GM12878 (cell line): ENCODE results near the gene TTC17. TPM values are rescaled to one million over a fixed set of nuclear protein-coding genes. Genes with fewer than 3 reads are reported as not detected.

Source experiments
- ATAC-seq: fragments of 200-7000 bp; cut with Tn5 transposase; 3 replicates; pipeline ENCODE4 v1.9.1; 2020; ENCODE audit warnings: mild to moderate bottlenecking, moderate library complexity
- BruUV-seq: library from RNA; stranded (reverse); fragments of 400-500 nt; replicated peaks from 2 replicates; lab custom pipeline; 2021; lab: Mats Ljungman, UMichigan
- CTCF ChIA-PET: fragments of 300-600 bp; sonication (Branson Sonifier 250); formaldehyde crosslinking; extraction: SDS; loops from one replicate; lab custom pipeline; 2021; ENCODE audit warnings: inconsistent platforms; lab: Yijun Ruan, JAX
- POLR2A ChIA-PET: fragments of 350-600 bp; formaldehyde crosslinking; extraction: SDS; loops from one replicate; lab custom pipeline; 2021; ENCODE audit warnings: inconsistent platforms; lab: Charles Lee
- RAD21 ChIA-PET: fragments of 300-600 bp; sonication (Branson Sonifier 250); formaldehyde crosslinking; loops from one replicate; lab custom pipeline; 2023; ENCODE audit warnings: antibody characterized with exemption; ENCODE audit not compliant: unreplicated experiment; lab: Charles Lee
- SMC1A ChIA-PET: fragments of 300-600 bp; sonication (Branson Sonifier 250); formaldehyde crosslinking; loops from one replicate; lab custom pipeline; 2023; ENCODE audit not compliant: unreplicated experiment, uncharacterized antibody; lab: Charles Lee
- DNase-seq: peaks from one replicate; pipeline ENCODE4 v3.0.0-alpha.2; 2011; ENCODE audit warnings: low read depth, low spot score
- FAIRE-seq: peaks from 3 replicates; lab custom pipeline; 2011; peaks lifted over from hg19 to GRCh38; lab: Jason Lieb, UNC
- H2AFZ ChIP-seq: 2 replicates; pipeline ENCODE4 v1.6.0; 2011; ENCODE audit warnings: low read depth, low read length, control low read depth; ENCODE audit not compliant: control insufficient read depth
- H3K27ac ChIP-seq: 2 replicates; pipeline ENCODE4 v1.5.1; 2011; ENCODE audit warnings: control low read depth; ENCODE audit not compliant: control insufficient read depth, insufficient read depth
- H3K27me3 ChIP-seq, 2 experiments: replicated peaks in 1 of 2; 2 replicates each; pipeline versions ENCODE4 v1.6.0 to v1.6.1; 2011; ENCODE audit warnings: low read length in 1 of 2; ENCODE audit not compliant: control insufficient read depth in 2 of 2, insufficient read depth in 2 of 2
- H3K36me3 ChIP-seq, 2 experiments: 2 replicates each; pipeline ENCODE4 v1.5.1; 2011; ENCODE audit warnings: low read length in 1 of 2; ENCODE audit not compliant: control insufficient read depth in 2 of 2, insufficient read depth in 2 of 2
- H3K4me1 ChIP-seq: 2 replicates; pipeline ENCODE4 v1.6.1; 2011; ENCODE audit warnings: mild to moderate bottlenecking, low read length, moderate library complexity, mixed read lengths; ENCODE audit not compliant: control insufficient read depth, insufficient read depth
- H3K4me2 ChIP-seq: 2 replicates; pipeline ENCODE4 v1.6.0; 2011; ENCODE audit warnings: control low read depth; ENCODE audit not compliant: control insufficient read depth, insufficient read depth
- H3K4me3 ChIP-seq: fragments of 200-600 bp; sonication (generic); 2 replicates; pipeline ENCODE4 v1.5.1; 2016
- H3K79me2 ChIP-seq: 2 replicates; pipeline ENCODE4 v1.6.0; 2011; ENCODE audit warnings: low read length; ENCODE audit not compliant: control insufficient read depth, insufficient read depth
- H3K9ac ChIP-seq: 2 replicates; pipeline ENCODE4 v1.8.0; 2011; ENCODE audit warnings: low read length, control low read depth, mixed read lengths; ENCODE audit not compliant: control insufficient read depth, insufficient read depth
- H3K9me3 ChIP-seq: replicated peaks from 3 replicates; pipeline ENCODE4 v1.5.1; 2011; ENCODE audit warnings: mild to moderate bottlenecking, low read length; ENCODE audit not compliant: control insufficient read depth, insufficient read depth
- H4K20me1 ChIP-seq: 2 replicates; pipeline ENCODE4 v1.6.0; 2011; ENCODE audit not compliant: control insufficient read depth, insufficient read depth
- FOXM1 ChIP-seq: IDR thresholded peaks from 2 replicates; pipeline ENCODE4 v1.6.1; 2012; ENCODE audit warnings: low read depth, mild to moderate bottlenecking, inconsistent platforms, low read length, moderate library complexity
- KLF5 ChIP-seq: fragments of 450-650 bp; IDR thresholded peaks from 2 replicates; pipeline ENCODE4 v1.6.1; 2014; ENCODE audit warnings: mild to moderate bottlenecking; ENCODE audit not compliant: partially characterized antibody
- LARP7 ChIP-seq: fragments of 450-650 bp; IDR thresholded peaks from 2 replicates; pipeline ENCODE4 v1.6.1; 2017; ENCODE audit warnings: mild to moderate bottlenecking
- POU2F2 ChIP-seq: IDR thresholded peaks from 3 replicates; pipeline ENCODE4 v1.6.1; 2011; ENCODE audit warnings: low read depth, mild to moderate bottlenecking, low read length, borderline replicate concordance
- RAD21 ChIP-seq: IDR thresholded peaks from 2 replicates; pipeline ENCODE4 v1.6.1; 2011; ENCODE audit warnings: mild to moderate bottlenecking, low read depth, low read length, moderate library complexity; ENCODE audit not compliant: insufficient read depth
- SP1 ChIP-seq: IDR thresholded peaks from one replicate; pipeline ENCODE4 v1.6.1; 2011; ENCODE audit warnings: low read depth, low read length
- TCF7 ChIP-seq: IDR thresholded peaks from 2 replicates; pipeline ENCODE4 v1.6.1; 2014; ENCODE audit warnings: antibody characterized with exemption, borderline replicate concordance
- USF1 ChIP-seq: IDR thresholded peaks from 2 replicates; pipeline ENCODE4 v1.6.1; 2011; ENCODE audit warnings: borderline replicate concordance, low read depth, mild to moderate bottlenecking, moderate library complexity, mixed read lengths, low read length; ENCODE audit not compliant: insufficient read depth; ENCODE audit errors: extremely low read length
- ZBTB11 ChIP-seq: fragments of 450-650 bp; formaldehyde crosslinking; IDR thresholded peaks from 2 replicates; pipeline ENCODE4 v1.5.0; 2022; ENCODE audit warnings: mild to moderate bottlenecking, missing genetic modification characterization
- ZNF24 ChIP-seq: fragments of 450-650 bp; IDR thresholded peaks from 2 replicates; pipeline ENCODE4 v1.6.1; 2017; ENCODE audit warnings: antibody characterized with exemption, mild to moderate bottlenecking
- ZNF622 ChIP-seq: fragments of 450-650 bp; IDR thresholded peaks from 2 replicates; pipeline ENCODE4 v1.6.1; 2017; ENCODE audit warnings: mild to moderate bottlenecking, inconsistent platforms
- WGBS: methylation state at CpG from one replicate; pipeline ENCODE4 v1.1.6; 2016; ENCODE audit warnings: low lambda C conversion rate; ENCODE audit not compliant: insufficient replicate concordance, insufficient coverage; ENCODE audit errors: missing lambda C conversion rate; 5-methylcytosine and 5-hydroxymethylcytosine counted together
- in situ Hi-C: fragments of 300-500 bp; cut with MboI; formaldehyde crosslinking; loops from 9 replicates; pipeline ENCODE4 v1.14.3; 2018; ENCODE audit warnings: mixed read lengths
- intact Hi-C: fragments of 100-400 bp; cut with micrococcal nuclease; formaldehyde crosslinking; loops from one replicate; pipeline ENCODE4 v1.14.2; 2022; ENCODE audit not compliant: unreplicated experiment
- polyA plus RNA-seq, 11 experiments: library from polyadenylated mRNA; depleted of rRNA in 4 of 11; unstranded in 6 of 11; stranded (reverse) in 5 of 11; fragments of >200 nt; fragmentation: Nextera tagmentation in 4 of 11; fragmentation: Illumina TruSeq in 1 of 11; extraction: Ambion mirVana in 4 of 11; extraction: Trizol in 1 of 11; gene quantifications; 1 replicate in 1 of 11; 2 replicates in 10 of 11; pipeline versions ENCODE4 v1.2.1 to v1.2.3, GENCODE V29; 2011 to 2016; ENCODE audit warnings: inconsistent platforms in 2 of 11, missing spikeins in 2 of 11, low read depth in 1 of 11
- total RNA-seq, 4 experiments: library from RNA; depleted of rRNA in 3 of 4; stranded (reverse); fragments of >200 nt in 3 of 4; fragmentation: Illumina TruSeq in 1 of 4; extraction: Trizol in 1 of 4; gene quantifications; 2 replicates each; pipeline versions ENCODE4 v1.2.1 to v1.2.3, GENCODE V29; 2013 to 2021
- TF ChIP-seq, protein P1 (sequence below): fragments of 450-650 bp; formaldehyde crosslinking; IDR thresholded peaks from 2 replicates; pipeline ENCODE4 v1.4.0; 2022; ENCODE audit warnings: mild to moderate bottlenecking, moderate library complexity
- TF ChIP-seq, protein P2 (sequence below): fragments of 450-650 bp; conservative IDR thresholded peaks from 2 replicates; pipeline ENCODE4 v1.6.1; 2017; ENCODE audit warnings: mild to moderate bottlenecking, moderate library complexity
- TF ChIP-seq, protein P3 (sequence below): IDR thresholded peaks from 2 replicates; pipeline ENCODE4 v1.6.1; 2011; ENCODE audit warnings: low read depth, low read length, improper control_type of control experiment, borderline replicate concordance

The TTC17 gene
- total and polyA plus RNA-seq, 10 of the 15 experiments (the other 5 are each of a cell fraction or from before 2014, with no cell fraction given), result 15.9 to 116 (median 41.5) TPM

GRCh38 chr11:43404406-43404805 is 45.7 kb downstream of the TTC17 start:
- BruUV-seq, result no TSS peak
- no peak overlapping the region for H3K9ac ChIP-seq
- no peaks in the 10 kb centered on the region for H3K4me1 ChIP-seq
- H3K4me2 ChIP-seq, result no peak overlapping the region
- H3K27me3 ChIP-seq, result no peaks in the 10 kb centered on the region
- no peak for TF ChIP-seq ZNF24
- no peak for TF ChIP-seq ZNF622
- TF ChIP-seq KLF5, result no peak
- TF ChIP-seq TCF7, result no peak
- no peak for TF ChIP-seq SP1
- TF ChIP-seq, protein P1, sequence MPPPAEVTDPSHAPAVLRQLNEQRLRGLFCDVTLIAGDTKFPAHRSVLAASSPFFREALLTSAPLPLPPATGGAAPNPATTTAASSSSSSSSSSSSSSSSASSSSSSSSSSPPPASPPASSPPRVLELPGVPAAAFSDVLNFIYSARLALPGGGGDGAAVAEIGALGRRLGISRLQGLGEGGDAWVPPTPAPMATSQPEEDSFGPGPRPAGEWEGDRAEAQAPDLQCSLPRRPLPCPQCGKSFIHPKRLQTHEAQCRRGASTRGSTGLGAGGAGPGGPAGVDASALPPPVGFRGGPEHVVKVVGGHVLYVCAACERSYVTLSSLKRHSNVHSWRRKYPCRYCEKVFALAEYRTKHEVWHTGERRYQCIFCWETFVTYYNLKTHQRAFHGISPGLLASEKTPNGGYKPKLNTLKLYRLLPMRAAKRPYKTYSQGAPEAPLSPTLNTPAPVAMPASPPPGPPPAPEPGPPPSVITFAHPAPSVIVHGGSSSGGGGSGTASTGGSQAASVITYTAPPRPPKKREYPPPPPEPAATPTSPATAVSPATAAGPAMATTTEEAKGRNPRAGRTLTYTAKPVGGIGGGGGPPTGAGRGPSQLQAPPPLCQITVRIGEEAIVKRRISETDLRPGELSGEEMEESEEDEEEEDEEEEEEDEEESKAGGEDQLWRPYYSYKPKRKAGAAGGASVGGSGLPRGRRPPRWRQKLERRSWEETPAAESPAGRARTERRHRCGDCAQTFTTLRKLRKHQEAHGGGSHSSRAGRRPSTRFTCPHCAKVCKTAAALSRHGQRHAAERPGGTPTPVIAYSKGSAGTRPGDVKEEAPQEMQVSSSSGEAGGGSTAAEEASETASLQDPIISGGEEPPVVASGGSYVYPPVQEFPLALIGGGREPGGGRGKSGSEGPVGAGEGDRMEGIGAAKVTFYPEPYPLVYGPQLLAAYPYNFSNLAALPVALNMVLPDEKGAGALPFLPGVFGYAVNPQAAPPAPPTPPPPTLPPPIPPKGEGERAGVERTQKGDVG (CRISPR knock-in tag), result no peak
- TF ChIP-seq, protein P2, sequence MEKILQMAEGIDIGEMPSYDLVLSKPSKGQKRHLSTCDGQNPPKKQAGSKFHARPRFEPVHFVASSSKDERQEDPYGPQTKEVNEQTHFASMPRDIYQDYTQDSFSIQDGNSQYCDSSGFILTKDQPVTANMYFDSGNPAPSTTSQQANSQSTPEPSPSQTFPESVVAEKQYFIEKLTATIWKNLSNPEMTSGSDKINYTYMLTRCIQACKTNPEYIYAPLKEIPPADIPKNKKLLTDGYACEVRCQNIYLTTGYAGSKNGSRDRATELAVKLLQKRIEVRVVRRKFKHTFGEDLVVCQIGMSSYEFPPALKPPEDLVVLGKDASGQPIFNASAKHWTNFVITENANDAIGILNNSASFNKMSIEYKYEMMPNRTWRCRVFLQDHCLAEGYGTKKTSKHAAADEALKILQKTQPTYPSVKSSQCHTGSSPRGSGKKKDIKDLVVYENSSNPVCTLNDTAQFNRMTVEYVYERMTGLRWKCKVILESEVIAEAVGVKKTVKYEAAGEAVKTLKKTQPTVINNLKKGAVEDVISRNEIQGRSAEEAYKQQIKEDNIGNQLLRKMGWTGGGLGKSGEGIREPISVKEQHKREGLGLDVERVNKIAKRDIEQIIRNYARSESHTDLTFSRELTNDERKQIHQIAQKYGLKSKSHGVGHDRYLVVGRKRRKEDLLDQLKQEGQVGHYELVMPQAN, result no peak
- no peak for TF ChIP-seq FOXM1
- no peak for TF ChIP-seq ZBTB11
- TF ChIP-seq, protein P3, sequence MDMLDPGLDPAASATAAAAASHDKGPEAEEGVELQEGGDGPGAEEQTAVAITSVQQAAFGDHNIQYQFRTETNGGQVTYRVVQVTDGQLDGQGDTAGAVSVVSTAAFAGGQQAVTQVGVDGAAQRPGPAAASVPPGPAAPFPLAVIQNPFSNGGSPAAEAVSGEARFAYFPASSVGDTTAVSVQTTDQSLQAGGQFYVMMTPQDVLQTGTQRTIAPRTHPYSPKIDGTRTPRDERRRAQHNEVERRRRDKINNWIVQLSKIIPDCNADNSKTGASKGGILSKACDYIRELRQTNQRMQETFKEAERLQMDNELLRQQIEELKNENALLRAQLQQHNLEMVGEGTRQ, result no peak
- TF ChIP-seq LARP7, result no peak
- no peak for TF ChIP-seq POU2F2
- TF ChIP-seq USF1, result no peak
- no peak for TF ChIP-seq RAD21
- no peak overlapping the region for H2AFZ ChIP-seq
- H3K4me3 ChIP-seq, result no peak overlapping the region
- 100% methylated on average over 3 of the region's 3 CpGs for WGBS
- intact Hi-C loops, result no loop called here
- ChIA-PET RAD21 (interaction anchor here (0.6 kb wide), 1 partner anchor 44 kb away, joined by 5 read pairs; no protein-coding TSS in a partner anchor), SMC1A (interaction anchor here (1.0 to 1.9 kb wide), 5 partner anchors 9 to 26 kb away, joined by 3 to 8 read pairs (median 3); no protein-coding TSS in a partner anchor), POLR2A (no interaction called here), CTCF (interaction anchor here (1.0 to 2.4 kb wide), 3 partner anchors 9 to 93 kb away, joined by 4 to 11 read pairs (median 6); partner anchors contain the start of gene API5)
- peaks cover 3 to 44% of the 10 kb centered on the region in 2 experiments for H3K36me3 ChIP-seq
- DNase-seq (no peak), ATAC-seq (no peak), FAIRE-seq (no peak)
- no peaks in the 10 kb centered on the region for H4K20me1 ChIP-seq
- no peaks in the 10 kb centered on the region for H3K79me2 ChIP-seq
- H3K27ac ChIP-seq, result no peak overlapping the region
- in situ Hi-C loops, result no loop called here
- no peaks in the 10 kb centered on the region for H3K9me3 ChIP-seq
